A673 (cell line): ENCODE results near the gene BCAS1.

Experiments
- EZH2 ChIP-seq: fragments of 200-600 bp; sonication (generic); IDR thresholded peaks from 2 replicates; pipeline ENCODE4 v1.6.1; 2017; ENCODE audit warnings: borderline replicate concordance, low read depth, mild to moderate bottlenecking, mixed read lengths, antibody characterized with exemption, low read length; ENCODE audit not compliant: poor library complexity, severe bottlenecking
- TF ChIP-seq, protein P1 (sequence below): fragments of 300-800, 200-600 bp; sonication (generic); conservative IDR thresholded peaks from 2 replicates; pipeline ENCODE4 v1.5.1; 2017; ENCODE audit warnings: low read depth, mild to moderate bottlenecking, antibody characterized with exemption, low read length, moderate library complexity, mixed read lengths

DNA sequence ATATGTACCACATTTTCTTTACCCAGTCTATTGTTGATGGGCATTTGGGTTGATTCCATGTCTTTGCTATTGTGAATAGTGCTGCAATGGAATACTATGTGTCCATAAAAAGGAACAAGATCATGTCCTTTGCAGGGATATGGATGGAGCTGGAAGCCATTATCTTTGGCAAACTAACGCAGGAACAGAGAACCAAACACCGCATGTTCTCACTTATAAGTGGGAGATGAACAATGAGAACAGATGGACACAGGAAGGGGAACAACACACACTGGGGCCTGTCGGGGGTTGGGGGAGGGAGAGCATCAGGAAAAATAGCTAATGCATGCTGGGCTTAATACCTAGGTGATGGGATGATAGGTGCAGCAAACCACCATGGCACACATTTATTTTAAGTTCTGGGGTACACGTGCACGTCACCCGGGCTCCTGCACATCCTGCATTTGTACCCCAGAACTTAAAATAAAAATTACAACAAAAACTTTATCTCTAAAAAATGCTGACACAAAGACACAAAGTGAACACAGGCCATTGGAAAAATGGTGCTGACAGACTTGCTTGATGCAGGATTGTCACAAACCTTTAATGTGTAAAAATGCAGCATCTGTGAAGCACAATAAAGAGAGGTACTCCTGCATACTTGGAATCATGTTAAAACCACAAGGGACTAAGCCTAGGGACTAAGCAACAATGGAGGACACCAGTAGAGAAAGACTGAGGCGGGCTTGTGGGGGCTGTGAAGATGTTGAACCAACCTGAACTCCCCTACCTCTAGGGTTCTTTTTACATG, 48.8 kb downstream of the BCAS1 start:
- TF ChIP-seq EZH2 = no peak
- TF ChIP-seq, protein P1, sequence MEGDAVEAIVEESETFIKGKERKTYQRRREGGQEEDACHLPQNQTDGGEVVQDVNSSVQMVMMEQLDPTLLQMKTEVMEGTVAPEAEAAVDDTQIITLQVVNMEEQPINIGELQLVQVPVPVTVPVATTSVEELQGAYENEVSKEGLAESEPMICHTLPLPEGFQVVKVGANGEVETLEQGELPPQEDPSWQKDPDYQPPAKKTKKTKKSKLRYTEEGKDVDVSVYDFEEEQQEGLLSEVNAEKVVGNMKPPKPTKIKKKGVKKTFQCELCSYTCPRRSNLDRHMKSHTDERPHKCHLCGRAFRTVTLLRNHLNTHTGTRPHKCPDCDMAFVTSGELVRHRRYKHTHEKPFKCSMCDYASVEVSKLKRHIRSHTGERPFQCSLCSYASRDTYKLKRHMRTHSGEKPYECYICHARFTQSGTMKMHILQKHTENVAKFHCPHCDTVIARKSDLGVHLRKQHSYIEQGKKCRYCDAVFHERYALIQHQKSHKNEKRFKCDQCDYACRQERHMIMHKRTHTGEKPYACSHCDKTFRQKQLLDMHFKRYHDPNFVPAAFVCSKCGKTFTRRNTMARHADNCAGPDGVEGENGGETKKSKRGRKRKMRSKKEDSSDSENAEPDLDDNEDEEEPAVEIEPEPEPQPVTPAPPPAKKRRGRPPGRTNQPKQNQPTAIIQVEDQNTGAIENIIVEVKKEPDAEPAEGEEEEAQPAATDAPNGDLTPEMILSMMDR = no peak
